ENCODE measurements around the gene MET. TPM values are rescaled to one million over a fixed set of nuclear protein-coding genes. Genes with fewer than 3 reads are reported as not detected.

MET gene
- polyA plus RNA-seq, 2 of the 4 experiments (the other 2 are of a cell fraction): 72.3 to 165 TPM

- ATAC-seq (no peak), DNase-seq (ENCODE audit: low read depth in 1 of 2, low spot score in 1 of 2) (no peak), FAIRE-seq (no peak)
- Histone ChIP-seq H3K27ac (peak overlapping the region; percentile 80 to 88), H3K4me3 (no peak overlapping the region), H3K4me2 (peak overlapping the region; percentile 85), H3K4me1 (peaks cover 83% of the 10 kb centered on the region), H3K9me3 (no peaks in the 10 kb centered on the region)
- TF ChIP-seq MAFK (IDR thresholded peaks at IDR 0.05; ENCODE audit: partially characterized antibody) (peak; percentile 56), HEYL (CRISPR knock-in tag; IDR thresholded peaks at IDR 0.05) (no peak)
- 68% methylated on average over 7 of the region's 7 CpGs for WGBS (ENCODE audit: missing lambda C conversion rate)
- ChIA-PET CTCF (interaction anchor here (0.8 to 5.7 kb wide), 7 partner anchors 9 to 643 kb away, joined by 3 to 79 read pairs (median 7); partner anchors contain the start of gene MET), POLR2A (interaction anchor here (1.2 to 1.5 kb wide), 2 partner anchors 135 to 280 kb away, joined by 4 to 6 read pairs; partner anchors contain the start of gene MET)
Observed at GRCh38 chr7:116806046-116806944, 134.3 kb downstream of the MET start.

GRCh38 chr7:116807011-116807560, 135.1 kb downstream of the MET start:
- 88% methylated on average over 3 of the region's 3 CpGs for WGBS (ENCODE audit: missing lambda C conversion rate)
- Histone ChIP-seq H3K4me2 (no peak overlapping the region), H3K4me3 (no peak overlapping the region), H3K27ac (peak overlapping the region; percentile 6 to 54; a peak in 4 of 6 replicates), H3K9me3 (no peaks in the 10 kb centered on the region), H3K4me1 (peaks cover 83% of the 10 kb centered on the region)
- ChIA-PET POLR2A (no interaction called here), CTCF (interaction anchor here (0.6 to 5.7 kb wide), 10 partner anchors 8 to 668 kb away, joined by 3 to 79 read pairs (median 6); partner anchors contain the start of gene MET)
- TF ChIP-seq CHD2 (IDR thresholded peaks at IDR 0.05; ENCODE audit: low read length, partially characterized antibody): no peak
- TF ChIP-seq JUNB (IDR thresholded peaks at IDR 0.05): no peak
- no peak for TF ChIP-seq NFE2L2 (conservative IDR thresholded peaks at IDR 0.05; ENCODE audit: low read length)
- no peak for TF ChIP-seq RAD21 (conservative IDR thresholded peaks at IDR 0.05 in 1 of 2, IDR thresholded peaks at IDR 0.05 in 1 of 2)
- no peak for TF ChIP-seq REST (IDR thresholded peaks at IDR 0.05)
- no peak for TF ChIP-seq RCOR1 (IDR thresholded peaks at IDR 0.05; ENCODE audit: low read depth, low read length)
- no peak for TF ChIP-seq ESRRA (IDR thresholded peaks at IDR 0.05; ENCODE audit: borderline replicate concordance, low read length)
- no peak for TF ChIP-seq SREBF2 (IDR thresholded peaks at IDR 0.05)
- TF ChIP-seq JUN (IDR thresholded peaks at IDR 0.05): no peak
- no peak for TF ChIP-seq MAFK (IDR thresholded peaks at IDR 0.05; ENCODE audit: partially characterized antibody)
- TF ChIP-seq MAZ (IDR thresholded peaks at IDR 0.05; ENCODE audit: borderline replicate concordance, low read depth, low read length): no peak
- no peak for TF ChIP-seq FOSL2 (IDR thresholded peaks at IDR 0.05)
- no peak for TF ChIP-seq FOSL2 (CRISPR knock-in tag; IDR thresholded peaks at IDR 0.05)
- FAIRE-seq (no peak), ATAC-seq (no peak), DNase-seq (ENCODE audit: low read depth in 1 of 2, low spot score in 1 of 2) (no peak)

DNA sequence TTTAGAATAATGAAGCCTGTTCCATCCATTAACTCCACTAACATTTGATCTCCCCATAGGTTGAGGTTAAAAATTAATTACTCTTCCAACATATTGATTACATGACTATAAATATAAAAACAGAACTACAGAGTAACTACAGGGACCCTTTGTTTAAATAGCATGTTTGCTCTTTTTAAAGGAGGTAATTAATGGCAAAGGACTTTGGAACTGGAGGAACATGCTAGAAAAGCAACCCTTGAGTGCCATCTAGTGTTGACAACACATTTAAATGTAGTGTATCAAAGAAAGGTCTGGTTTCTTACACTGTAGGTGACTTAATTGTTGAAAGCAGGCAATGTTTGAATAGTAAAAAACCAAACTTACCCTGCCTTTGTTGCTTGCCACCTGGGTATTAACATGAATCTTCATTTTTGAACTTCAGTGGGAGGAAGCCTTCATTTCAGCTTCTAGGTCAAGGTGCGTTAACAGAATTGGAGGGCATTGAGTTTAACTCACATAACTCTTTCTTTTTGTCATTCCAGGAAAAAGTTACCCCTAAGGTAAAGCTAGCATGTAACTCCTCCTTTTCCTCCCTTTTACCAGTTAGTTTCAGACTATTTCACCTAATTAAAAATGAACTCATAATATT, 137.8 kb downstream of the MET start:
- Histone ChIP-seq H3K4me1 (peaks cover 77% of the 10 kb centered on the region), H3K27ac (peak overlapping the region; percentile 67 to 68), H3K4me2 (peak overlapping the region; percentile 68), H3K9me3 (no peaks in the 10 kb centered on the region), H3K4me3 (no peak overlapping the region)
- ATAC-seq: peak; percentile 84 to 86
- POLR2A ChIA-PET: interaction anchor here (1.0 kb wide), 1 partner anchor 138 kb away, joined by 3 read pairs; the partner anchor contains the start of gene MET
- peak in 1 of 2 experiments; percentile 79 for DNase-seq (ENCODE audit: low read depth in 1 of 2, low spot score in 1 of 2)
- 61% methylated on average over 1 of the region's 1 CpG for WGBS (ENCODE audit: missing lambda C conversion rate)
- peak; percentile 97 for FAIRE-seq
- CTCF ChIA-PET: interaction anchor here (0.7 to 5.7 kb wide), 33 partner anchors 8 to 629 kb away, joined by 3 to 79 read pairs (median 4); partner anchors contain the start of gene MET
- peak; percentile 93 to 96 for TF ChIP-seq RAD21 (conservative IDR thresholded peaks at IDR 0.05 in 1 of 2, IDR thresholded peaks at IDR 0.05 in 1 of 2)
- peak; percentile 25; the same call in 1 of the 2 replicates for TF ChIP-seq KDM5A (IDR thresholded peaks at IDR 0.05)
- TF ChIP-seq, protein P1, sequence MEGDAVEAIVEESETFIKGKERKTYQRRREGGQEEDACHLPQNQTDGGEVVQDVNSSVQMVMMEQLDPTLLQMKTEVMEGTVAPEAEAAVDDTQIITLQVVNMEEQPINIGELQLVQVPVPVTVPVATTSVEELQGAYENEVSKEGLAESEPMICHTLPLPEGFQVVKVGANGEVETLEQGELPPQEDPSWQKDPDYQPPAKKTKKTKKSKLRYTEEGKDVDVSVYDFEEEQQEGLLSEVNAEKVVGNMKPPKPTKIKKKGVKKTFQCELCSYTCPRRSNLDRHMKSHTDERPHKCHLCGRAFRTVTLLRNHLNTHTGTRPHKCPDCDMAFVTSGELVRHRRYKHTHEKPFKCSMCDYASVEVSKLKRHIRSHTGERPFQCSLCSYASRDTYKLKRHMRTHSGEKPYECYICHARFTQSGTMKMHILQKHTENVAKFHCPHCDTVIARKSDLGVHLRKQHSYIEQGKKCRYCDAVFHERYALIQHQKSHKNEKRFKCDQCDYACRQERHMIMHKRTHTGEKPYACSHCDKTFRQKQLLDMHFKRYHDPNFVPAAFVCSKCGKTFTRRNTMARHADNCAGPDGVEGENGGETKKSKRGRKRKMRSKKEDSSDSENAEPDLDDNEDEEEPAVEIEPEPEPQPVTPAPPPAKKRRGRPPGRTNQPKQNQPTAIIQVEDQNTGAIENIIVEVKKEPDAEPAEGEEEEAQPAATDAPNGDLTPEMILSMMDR (IDR thresholded peaks at IDR 0.05): peak; percentile 92
- TF ChIP-seq SMC3 (IDR thresholded peaks at IDR 0.05): peak; percentile 95
- TF ChIP-seq POLR2A (IDR thresholded peaks at IDR 0.05; ENCODE audit: low read length): no peak
- TF ChIP-seq EHMT2 (IDR thresholded peaks at IDR 0.05; ENCODE audit: low read depth): no peak

Data from A549 (cell line).